Keratinocyte (primary cell): Measurements from ENCODE around the gene OPTC. TPM values are rescaled to one million over a fixed set of nuclear protein-coding genes. Genes with fewer than 3 reads are reported as not detected.
"Not testable (repeated sequence)": the region's sequence is repeated elsewhere in the genome, so short reads cannot be mapped to it uniquely, and the experiment has no call there.

Source experiments
- DNase-seq: peaks from one replicate; pipeline ENCODE4 v3.0.0-alpha.2; 2011; ENCODE audit warnings: low read depth, missing footprints, low spot score
- FAIRE-seq: peaks from 2 replicates; lab custom pipeline; 2011; peaks lifted over from hg19 to GRCh38; lab: Jason Lieb, UNC
- H2AFZ ChIP-seq: 2 replicates; pipeline ENCODE4 v1.6.0; 2012; ENCODE audit warnings: low read length, control low read depth, inconsistent platforms; ENCODE audit not compliant: control insufficient read depth
- H3K27ac ChIP-seq: 2 replicates; pipeline ENCODE4 v1.5.1; 2011; ENCODE audit warnings: low read length; ENCODE audit not compliant: control insufficient read depth, insufficient read depth
- H3K27me3 ChIP-seq: 3 replicates; pipeline ENCODE4 v1.6.0; 2011; ENCODE audit warnings: low read length; ENCODE audit not compliant: control insufficient read depth, insufficient read depth; ENCODE audit errors: extremely low read depth
- H3K36me3 ChIP-seq, 2 experiments: 2 replicates in 1 of 2; 3 replicates in 1 of 2; pipeline ENCODE4 v1.5.1; 2011; ENCODE audit warnings: low read length in 2 of 2, mild to moderate bottlenecking in 1 of 2; ENCODE audit not compliant: control insufficient read depth in 2 of 2, insufficient read depth in 2 of 2; ENCODE audit errors: extremely low read depth in 1 of 2
- H3K4me1 ChIP-seq: 3 replicates; pipeline ENCODE4 v1.5.1; 2011; ENCODE audit warnings: low read length; ENCODE audit not compliant: control insufficient read depth, insufficient read depth; ENCODE audit errors: extremely low read depth
- H3K4me2 ChIP-seq: 3 replicates; pipeline ENCODE4 v1.6.0; 2011; ENCODE audit warnings: low read depth, low read length; ENCODE audit not compliant: control insufficient read depth, insufficient read depth; ENCODE audit errors: extremely low read depth
- H3K4me3 ChIP-seq, 3 experiments: fragments of 200-600 bp in 1 of 3; sonication (generic) in 1 of 3; 2 replicates in 2 of 3; 3 replicates in 1 of 3; pipeline ENCODE4 v1.5.1; 2011 to 2016; ENCODE audit warnings: low read length in 3 of 3, mild to moderate bottlenecking in 3 of 3, control low read depth in 2 of 3, inconsistent platforms in 1 of 3, low read depth in 1 of 3, mixed read lengths in 1 of 3, mixed run types in 1 of 3, moderate library complexity in 1 of 3; ENCODE audit not compliant: control insufficient read depth in 2 of 3, insufficient read depth in 2 of 3; ENCODE audit errors: extremely low read depth in 1 of 3
- H3K79me2 ChIP-seq: 2 replicates; pipeline ENCODE4 v1.6.0; 2012; ENCODE audit warnings: low read length; ENCODE audit not compliant: control insufficient read depth, insufficient read depth
- H3K9ac ChIP-seq: 3 replicates; pipeline ENCODE4 v1.6.0; 2011; ENCODE audit warnings: low read length; ENCODE audit not compliant: control insufficient read depth, insufficient read depth; ENCODE audit errors: extremely low read depth
- H3K9me1 ChIP-seq: 3 replicates; pipeline ENCODE4 v1.6.0; 2011; ENCODE audit warnings: low read length; ENCODE audit not compliant: control insufficient read depth, insufficient read depth; ENCODE audit errors: extremely low read depth
- H3K9me3 ChIP-seq: 2 replicates; pipeline ENCODE4 v1.5.1; 2012; ENCODE audit warnings: low read depth, low read length; ENCODE audit not compliant: control insufficient read depth
- H4K20me1 ChIP-seq: 3 replicates; pipeline ENCODE4 v1.6.0; 2011; ENCODE audit warnings: low read length; ENCODE audit not compliant: control insufficient read depth, insufficient read depth; ENCODE audit errors: extremely low read depth
- CTCF ChIP-seq, 3 experiments: IDR thresholded peaks in 1 of 3; conservative IDR thresholded peaks in 1 of 3; optimal IDR thresholded peaks in 1 of 3; 2 replicates in 2 of 3; 3 replicates in 1 of 3; pipeline versions ENCODE3 to v1.5.1; 2011; ENCODE audit warnings: low read length in 3 of 3, mild to moderate bottlenecking in 3 of 3, moderate library complexity in 2 of 3, control low read depth in 1 of 3, inconsistent platforms in 1 of 3; ENCODE audit not compliant: insufficient read depth in 2 of 3; ENCODE audit errors: extremely low read depth in 1 of 3
- EZH2 ChIP-seq: IDR thresholded peaks from one replicate; pipeline ENCODE4 v1.6.1; 2012; ENCODE audit warnings: inconsistent platforms, mild to moderate bottlenecking, low read length, moderate library complexity
- dilution Hi-C: fragments of 300-500 bp; cut with MboI; formaldehyde crosslinking; loops from one replicate; pipeline ENCODE4 v1.7.0; 2020; ENCODE audit warnings: low sequenced_read_pairs; ENCODE audit not compliant: extremely low pct_ligation_motif_present
- polyA plus RNA-seq, 5 experiments: library from polyadenylated mRNA; depleted of rRNA in 3 of 5; stranded (reverse) in 3 of 5; stranded (forward) in 1 of 5; unstranded in 1 of 5; fragments of >200 nt; gene quantifications; 1 replicate in 1 of 5; 2 replicates in 3 of 5; 3 replicates in 1 of 5; pipeline versions ENCODE4 v1.2.1 to v1.2.3, GENCODE V29; 2011 to 2012; ENCODE audit warnings: missing spikeins in 2 of 5, low read depth in 1 of 5, low replicate concordance in 1 of 5

OPTC gene
- polyA plus RNA-seq, 1 donor (not counting 4 experiments of a cell fraction or from before 2014, with no cell fraction given): not detected

DNA sequence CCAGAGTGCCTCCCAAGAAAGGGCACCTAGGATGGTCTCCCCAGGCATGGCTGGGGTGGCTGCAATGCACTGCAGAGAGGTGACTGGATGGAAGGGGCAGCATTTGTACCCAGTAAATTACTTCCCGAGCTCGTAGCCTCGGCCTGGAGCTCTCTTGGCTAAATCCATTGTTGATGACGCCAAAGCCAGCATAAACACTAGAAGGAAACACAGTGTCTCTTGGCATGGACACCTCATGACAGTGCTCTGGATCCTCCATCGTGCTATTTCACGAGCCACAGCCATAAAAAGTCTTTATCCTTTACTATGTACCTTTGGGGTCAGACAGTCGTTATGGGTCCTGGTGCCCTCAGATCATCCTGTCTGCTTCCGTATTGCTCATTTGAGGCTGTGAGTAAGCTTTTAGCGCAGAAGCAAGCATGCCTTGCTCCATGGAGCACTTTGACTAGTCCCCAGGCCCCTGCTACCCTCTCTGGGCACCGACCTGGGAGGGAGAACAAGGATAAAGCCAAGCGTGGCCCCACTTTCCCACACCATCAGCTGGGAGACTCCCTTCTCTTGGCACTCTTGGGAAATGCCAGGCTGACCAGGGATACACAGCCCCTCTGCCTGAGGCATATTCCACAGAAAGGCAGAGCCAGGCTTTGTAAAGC lies 28.7 kb upstream of the OPTC start:
- dilution Hi-C loops: loop anchor here (25.0 kb wide), 1 partner anchor 103 kb away; the partner anchor contains the start of gene FMOD
- Histone ChIP-seq H3K4me2 (no peak overlapping the region), H2AFZ (no peak overlapping the region), H3K79me2 (no peaks in the 10 kb centered on the region), H4K20me1 (no peaks in the 10 kb centered on the region), H3K4me1 (peaks cover 5% of the 10 kb centered on the region), H3K36me3 (no peaks in the 10 kb centered on the region), H3K9me1 (no peaks in the 10 kb centered on the region), H3K4me3 (no peak overlapping the region), H3K9me3 (no peaks in the 10 kb centered on the region), H3K27me3 (peaks cover 12% of the 10 kb centered on the region), H3K27ac (no peak overlapping the region), H3K9ac (no peak overlapping the region)
- FAIRE-seq (no peak), DNase-seq (no peak)
- no peak for TF ChIP-seq CTCF (optimal IDR thresholded peaks at IDR 0.05 in 1 of 3, IDR thresholded peaks at IDR 0.05 in 1 of 3, conservative IDR thresholded peaks at IDR 0.05 in 1 of 3; ENCODE audit: extremely low read depth in 1 of 3, insufficient read depth in 2 of 3, low read length in 3 of 3)
- no peak for TF ChIP-seq EZH2

- H3K27ac ChIP-seq: no peak overlapping the region
- dilution Hi-C loops: loop anchor here (25.0 kb wide), 1 partner anchor 104 kb away; the partner anchor contains the start of gene FMOD
Observed at GRCh38 chr1:203465948-203466347, 28.0 kb upstream of the OPTC start.

GRCh38 chr1:203466906-203467549 lies 26.9 kb upstream of the OPTC start:
- not testable (repeated sequence) for H3K36me3 ChIP-seq, DNase-seq, H3K4me3 ChIP-seq, H3K4me1 ChIP-seq, H3K9ac ChIP-seq, H3K27ac ChIP-seq, H3K9me1 ChIP-seq, H3K79me2 ChIP-seq, FAIRE-seq, H3K9me3 ChIP-seq, H2AFZ ChIP-seq, H4K20me1 ChIP-seq, H3K27me3 ChIP-seq, H3K4me2 ChIP-seq
- dilution Hi-C loops: loop anchor here (25.0 kb wide), 1 partner anchor 105 kb away; the partner anchor contains the start of gene FMOD

More at GRCh38 chr1:203465948-203466347, 28.0 kb upstream of the OPTC start:
- no peaks in the 10 kb centered on the region for H3K79me2 ChIP-seq
- H3K9me3 ChIP-seq: no peaks in the 10 kb centered on the region
- no peak overlapping the region for H3K4me3 ChIP-seq
- FAIRE-seq (no peak), DNase-seq (no peak)
- no peaks in the 10 kb centered on the region for H3K36me3 ChIP-seq
- H3K4me1 ChIP-seq: peaks cover 5% of the 10 kb centered on the region
- H2AFZ ChIP-seq: no peak overlapping the region
- no peak overlapping the region for H3K9ac ChIP-seq
- H3K27me3 ChIP-seq: peaks cover 12% of the 10 kb centered on the region
- no peaks in the 10 kb centered on the region for H4K20me1 ChIP-seq
- TF ChIP-seq EZH2 (no peak), CTCF (optimal IDR thresholded peaks at IDR 0.05 in 1 of 3, IDR thresholded peaks at IDR 0.05 in 1 of 3, conservative IDR thresholded peaks at IDR 0.05 in 1 of 3; ENCODE audit: extremely low read depth in 1 of 3, insufficient read depth in 2 of 3, low read length in 3 of 3) (no peak)
- no peaks in the 10 kb centered on the region for H3K9me1 ChIP-seq
- no peak overlapping the region for H3K4me2 ChIP-seq
